Fibroblast of skin of left biceps (primary cell): ENCODE results near the gene MYBPC3.
"Not testable (repeated sequence)": the region's sequence is repeated elsewhere in the genome, so short reads cannot be mapped to it uniquely, and the experiment has no call there.

Source experiments
- DNase-seq, 2 experiments: peaks; one replicate each; pipeline ENCODE4 v3.0.0-alpha.2; 2013; ENCODE audit warnings: low read depth in 2 of 2

Gene MYBPC3

DNA sequence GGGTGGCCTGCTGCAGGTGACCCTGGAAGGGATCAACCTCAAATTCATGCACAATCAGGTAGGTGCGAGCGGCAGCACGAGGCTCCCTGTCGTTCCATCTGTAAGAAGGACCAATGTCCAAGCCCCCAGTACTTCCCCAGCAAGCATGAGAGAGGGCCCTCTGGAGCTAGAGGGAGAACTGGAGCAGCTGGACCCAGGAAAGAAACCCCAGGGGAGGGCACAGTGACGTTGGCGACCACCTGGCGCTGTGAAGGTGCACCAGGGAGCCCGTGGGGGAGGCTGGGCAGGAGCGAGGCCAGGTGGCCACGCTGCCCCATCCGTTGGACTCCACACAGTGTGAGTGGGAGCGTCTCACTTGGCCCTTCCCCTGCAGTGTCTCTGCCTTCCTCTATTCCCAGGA lies 28.0 kb downstream of the MYBPC3 start:
- DNase-seq = no peak

DNA sequence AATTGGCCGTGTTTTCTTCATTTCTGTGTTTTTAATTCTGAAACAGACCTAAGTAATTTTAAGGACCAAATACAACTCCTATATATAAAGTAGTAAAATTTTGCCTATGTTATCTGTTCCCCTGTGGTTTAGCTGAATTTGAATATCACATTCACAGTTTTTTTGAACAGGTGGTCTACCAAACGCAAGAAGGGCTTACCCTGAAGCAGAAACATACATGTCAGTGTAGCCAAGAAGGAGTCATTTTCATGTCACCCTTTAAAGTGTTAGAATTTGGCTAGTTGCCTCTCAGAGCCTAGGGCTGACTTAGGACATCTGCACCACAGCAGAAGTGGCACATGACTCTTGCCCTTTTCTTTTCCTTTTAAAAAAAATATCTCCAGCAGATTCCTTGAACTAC lies 34.3 kb downstream of the MYBPC3 start:
- no peak for DNase-seq

DNA sequence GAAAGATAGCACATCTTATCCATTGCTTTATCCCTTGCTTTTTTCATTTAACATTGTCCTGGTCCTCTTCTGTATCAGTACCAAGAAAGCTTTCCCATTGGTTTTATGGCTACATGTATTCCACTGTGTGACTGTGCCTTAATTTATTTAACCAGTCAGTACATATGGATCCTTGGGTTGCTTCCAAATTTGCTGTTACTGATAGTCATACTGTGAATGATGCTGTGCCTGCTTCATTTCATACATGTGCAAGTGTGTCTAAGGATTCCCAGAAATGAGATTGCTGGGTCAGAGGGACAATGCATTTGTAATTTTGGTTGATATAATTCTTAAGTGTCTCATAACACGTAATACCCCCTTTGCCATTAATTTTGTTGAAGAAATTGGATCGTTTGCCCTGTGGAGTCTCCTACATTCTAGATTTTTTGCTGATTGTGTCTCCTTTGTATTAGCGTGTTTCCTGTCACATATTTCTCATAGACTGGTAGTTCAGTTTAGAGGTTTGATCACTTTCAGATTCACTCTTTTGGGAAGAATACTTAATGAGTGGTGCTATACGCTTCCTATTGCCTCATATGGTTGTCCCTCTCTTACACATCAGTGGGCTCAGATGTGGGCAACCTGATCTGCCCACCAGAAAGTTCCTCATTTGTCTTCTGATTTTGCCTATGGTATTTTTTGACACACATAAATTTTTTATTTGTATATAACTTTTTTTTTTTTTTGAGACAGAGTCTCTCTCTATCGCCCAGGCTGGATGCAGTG lies 35.3 kb downstream of the MYBPC3 start:
- DNase-seq = no peak

DNA sequence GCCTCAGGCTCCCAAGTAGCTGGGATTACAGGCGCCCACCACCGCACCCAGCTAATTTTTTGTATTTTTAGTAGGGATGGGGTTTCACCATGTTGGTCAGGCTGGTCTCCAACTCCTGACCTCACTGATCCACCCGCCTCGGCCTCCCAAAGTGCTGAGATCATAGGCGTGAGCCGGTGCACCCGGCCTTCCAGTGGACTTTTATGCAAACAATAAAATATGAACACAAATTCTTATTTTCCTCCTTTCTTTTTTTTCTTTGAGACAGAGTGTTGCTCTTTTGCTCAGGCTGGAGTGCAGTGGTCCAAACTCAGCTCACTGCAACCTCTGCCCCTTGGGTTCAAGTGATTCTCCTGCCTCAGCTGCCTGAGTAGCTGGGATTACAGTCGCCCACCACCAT lies 36.0 kb downstream of the MYBPC3 start:
- DNase-seq = not testable (repeated sequence)

DNA sequence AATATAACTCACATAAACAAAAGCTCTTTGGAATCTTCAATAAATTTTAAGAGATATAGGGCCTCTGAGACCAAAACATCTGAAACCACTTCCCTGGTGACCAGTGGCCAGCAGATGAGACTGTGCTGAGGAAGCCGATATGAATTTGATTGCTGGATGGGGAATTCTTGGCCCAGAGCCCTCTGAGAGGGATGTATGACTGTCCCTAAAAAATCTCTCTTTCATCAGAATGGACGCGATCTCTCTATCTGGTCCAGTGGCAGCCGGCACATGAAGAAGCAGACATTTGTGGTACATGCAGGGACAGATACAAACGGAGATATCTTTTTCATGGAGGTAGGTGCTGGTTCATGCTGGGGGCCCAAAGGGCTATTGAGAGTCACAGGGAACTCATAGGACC lies 37.5 kb downstream of the MYBPC3 start:
- no peak for DNase-seq

DNA sequence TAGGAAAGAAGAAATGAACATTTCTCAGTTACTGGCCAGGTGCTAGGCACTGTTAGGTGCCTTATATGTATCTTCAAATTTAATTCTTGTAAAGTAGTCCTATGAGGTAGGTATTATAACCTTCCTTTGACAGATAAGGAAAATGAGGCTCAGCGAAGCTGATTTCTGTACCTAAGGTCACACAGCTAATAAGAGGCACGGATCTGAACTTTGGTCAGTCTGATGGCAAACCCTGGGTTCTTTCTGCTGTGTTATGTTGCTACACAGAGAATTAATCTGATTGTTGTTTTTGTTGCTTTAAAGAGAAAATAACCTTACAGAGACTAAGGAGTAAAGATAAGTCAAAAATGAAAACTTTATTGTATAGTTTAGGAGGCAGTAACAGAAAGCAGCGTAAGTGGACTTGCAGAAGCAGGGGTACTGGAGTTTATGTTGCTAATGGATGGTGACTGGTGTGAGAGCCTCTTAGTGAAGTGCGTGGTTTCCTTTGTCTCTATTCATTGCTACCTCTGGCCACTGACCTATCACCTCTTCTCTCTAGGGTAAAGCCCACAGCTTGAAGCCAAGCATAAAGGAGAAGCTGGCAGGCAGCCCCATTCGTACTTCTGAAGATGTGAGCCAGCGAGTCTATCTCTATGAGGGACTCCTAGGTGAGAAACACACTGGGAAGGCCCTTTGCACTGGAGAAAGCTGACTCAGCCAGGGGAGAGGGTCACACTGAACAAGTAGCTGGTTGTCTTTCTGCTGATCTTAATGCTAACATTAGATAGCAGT lies 44.3 kb downstream of the MYBPC3 start:
- DNase-seq = no peak

DNA sequence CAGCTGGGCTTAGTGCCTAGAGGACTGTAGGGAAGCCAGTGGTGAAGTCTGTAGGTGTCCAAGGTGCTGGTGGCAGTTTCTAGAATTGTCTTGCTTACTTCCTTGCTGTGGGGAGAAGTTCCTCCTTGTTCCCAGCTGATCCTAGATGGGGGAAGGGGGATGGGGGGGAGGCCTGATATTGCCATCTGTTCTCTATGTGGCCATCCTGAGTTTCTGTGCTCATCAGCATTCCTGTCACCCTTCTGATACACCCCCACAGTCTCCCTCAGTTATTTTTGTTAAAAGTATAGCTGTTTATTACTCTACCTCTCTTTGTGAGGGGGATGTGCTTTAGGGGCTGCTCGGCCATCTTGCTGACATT lies 46.0 kb downstream of the MYBPC3 start:
- no peak for DNase-seq

DNA sequence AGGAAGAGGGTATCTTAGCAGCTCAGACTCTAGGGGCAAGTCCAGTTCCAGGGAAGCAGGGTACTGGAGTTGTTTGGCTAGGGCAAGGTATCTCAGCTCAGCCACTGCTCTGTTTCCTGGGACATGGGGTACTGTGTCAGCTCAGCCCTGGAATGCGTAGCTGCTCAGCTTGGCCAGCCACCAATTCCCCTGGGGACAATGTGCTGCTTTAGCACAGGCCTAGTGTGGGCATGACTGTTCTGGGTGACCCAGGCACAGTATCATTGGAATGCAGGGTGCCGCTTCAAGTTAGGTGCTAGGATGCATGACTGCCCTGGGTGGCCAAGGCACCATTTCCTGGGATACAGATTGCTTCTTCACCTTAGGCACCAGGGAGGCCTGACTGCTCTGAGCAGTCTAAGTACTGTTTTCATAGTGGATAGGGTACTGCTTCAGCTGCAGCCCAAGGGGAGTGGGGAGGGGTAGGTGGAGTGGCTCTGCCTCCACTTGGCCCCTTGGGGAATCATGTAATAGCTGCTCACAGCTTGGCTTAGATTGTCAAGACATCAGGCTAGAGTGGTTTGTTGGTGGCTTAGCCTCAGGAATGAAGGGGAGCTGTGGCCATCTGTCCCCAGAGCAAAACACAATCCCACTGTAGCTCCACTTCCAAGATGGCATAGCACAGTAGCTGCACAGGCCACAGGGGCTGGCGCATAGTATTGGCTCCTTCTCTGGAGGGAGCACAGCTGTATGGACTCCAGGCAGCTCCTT lies 46.6 kb downstream of the MYBPC3 start:
- DNase-seq = no peak

DNA sequence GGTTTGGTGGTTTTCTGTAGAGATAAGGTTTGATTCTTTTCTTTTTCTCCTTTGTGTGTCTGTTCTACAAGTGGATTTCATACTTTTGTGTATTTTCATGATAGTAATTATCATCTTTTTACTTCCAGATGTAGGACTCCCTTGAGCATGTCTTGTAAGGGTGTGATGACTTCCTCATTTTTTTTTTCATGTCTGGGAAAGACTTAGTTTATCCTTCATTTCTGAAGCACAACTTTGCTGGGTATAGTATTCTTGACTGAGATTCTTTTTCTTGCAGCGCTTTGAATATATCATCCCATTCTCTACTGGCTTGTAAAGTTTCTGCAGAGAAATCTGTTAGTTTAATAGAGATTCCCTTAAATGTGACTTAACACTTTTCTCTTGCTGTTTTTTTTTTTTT lies 49.6 kb downstream of the MYBPC3 start:
- no peak for DNase-seq

DNA sequence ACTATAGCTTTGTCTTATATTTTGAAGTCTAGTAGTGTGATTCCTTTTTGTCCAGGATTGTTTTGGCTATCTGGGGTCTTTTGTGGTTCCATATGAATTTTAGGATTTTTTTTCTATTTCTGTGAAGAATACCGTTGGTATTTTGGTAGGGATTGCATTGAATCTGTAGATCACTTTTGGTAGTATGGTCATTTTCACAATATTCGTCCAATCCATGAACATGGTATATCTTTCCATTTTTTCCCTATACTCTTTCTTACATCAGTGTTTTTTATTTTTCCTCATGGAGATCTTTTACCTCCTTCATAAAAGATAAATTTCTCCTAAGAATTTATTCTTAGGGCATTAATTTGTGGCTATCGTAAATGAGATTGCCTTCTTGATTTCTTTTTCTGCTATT lies 53.4 kb downstream of the MYBPC3 start:
- no peak for DNase-seq

DNA sequence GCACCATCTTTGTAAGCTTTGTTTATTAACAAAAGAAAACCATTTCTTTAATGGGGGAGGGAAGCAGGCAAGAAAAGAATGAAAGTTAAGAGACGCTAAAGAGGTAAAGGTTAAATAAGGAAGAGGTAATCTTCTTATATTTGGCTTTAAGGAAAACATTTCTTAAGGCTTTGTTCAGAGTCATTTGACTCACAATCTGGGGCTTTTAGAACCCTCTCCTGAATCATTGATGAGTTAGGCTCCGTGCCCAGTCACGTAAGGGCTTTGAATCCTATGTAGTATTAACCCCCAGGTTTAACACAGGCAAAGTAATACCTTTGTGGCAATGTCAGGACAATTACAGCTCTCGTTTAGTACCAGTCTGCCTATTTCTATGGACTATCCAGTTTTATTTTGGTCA lies 56.5 kb downstream of the MYBPC3 start:
- DNase-seq = no peak

DNA sequence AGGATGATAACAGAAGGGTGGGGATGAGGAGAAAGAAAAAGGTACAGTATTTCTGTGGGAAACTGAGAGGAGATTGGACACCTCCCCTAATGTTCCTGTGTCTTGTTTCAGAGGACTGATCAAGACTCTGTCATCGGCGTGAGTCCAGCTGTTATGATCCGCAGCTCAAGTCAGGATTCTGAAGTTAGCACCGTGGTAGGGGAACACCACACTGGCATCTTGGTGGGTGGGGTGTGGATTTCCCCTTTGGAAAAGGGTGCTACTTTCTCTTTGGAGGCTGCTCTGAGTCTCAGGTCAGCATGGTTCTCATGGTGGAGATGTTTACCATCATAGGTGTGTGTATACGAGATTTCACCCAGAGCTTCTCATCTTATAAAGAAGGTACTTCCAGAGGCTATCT lies 57.1 kb downstream of the MYBPC3 start:
- DNase-seq = no peak

DNA sequence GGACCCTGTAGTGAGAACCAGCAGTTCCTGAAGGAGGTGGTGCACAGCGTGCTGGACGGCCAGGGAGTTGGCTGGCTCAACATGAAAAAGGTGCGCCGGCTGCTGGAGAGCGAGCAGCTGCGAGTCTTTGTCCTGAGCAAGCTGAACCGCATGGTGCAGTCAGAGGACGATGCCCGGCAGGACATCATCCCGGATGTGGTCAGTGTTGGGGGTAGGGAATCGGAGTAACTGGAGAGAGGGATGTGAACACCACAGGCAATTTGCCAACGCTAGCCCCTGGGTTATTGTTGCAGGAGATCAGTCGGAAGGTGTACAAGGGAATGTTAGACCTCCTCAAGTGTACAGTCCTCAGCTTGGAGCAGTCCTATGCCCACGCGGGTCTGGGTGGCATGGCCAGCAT lies 62.6 kb downstream of the MYBPC3 start:
- no peak for DNase-seq

DNA sequence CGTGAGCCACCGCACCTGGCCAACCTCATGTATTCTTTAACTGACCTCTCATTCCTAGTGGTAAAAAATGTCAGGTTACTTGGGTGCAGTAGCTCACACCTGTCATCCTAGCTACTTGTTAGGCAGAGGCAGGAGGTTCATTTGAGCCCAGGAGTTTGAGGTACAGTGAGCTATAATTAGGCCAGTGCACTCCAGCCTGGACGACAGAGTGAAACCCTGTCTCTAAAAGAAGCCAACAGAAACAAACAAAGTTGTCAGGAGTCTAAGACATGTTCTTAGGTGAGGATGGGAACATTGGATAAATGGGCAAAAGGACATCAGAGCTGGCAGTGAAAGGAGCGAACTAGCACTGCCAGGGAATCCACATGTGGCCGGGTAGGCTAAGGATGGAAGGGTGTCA lies 64.4 kb downstream of the MYBPC3 start:
- no peak for DNase-seq

DNA sequence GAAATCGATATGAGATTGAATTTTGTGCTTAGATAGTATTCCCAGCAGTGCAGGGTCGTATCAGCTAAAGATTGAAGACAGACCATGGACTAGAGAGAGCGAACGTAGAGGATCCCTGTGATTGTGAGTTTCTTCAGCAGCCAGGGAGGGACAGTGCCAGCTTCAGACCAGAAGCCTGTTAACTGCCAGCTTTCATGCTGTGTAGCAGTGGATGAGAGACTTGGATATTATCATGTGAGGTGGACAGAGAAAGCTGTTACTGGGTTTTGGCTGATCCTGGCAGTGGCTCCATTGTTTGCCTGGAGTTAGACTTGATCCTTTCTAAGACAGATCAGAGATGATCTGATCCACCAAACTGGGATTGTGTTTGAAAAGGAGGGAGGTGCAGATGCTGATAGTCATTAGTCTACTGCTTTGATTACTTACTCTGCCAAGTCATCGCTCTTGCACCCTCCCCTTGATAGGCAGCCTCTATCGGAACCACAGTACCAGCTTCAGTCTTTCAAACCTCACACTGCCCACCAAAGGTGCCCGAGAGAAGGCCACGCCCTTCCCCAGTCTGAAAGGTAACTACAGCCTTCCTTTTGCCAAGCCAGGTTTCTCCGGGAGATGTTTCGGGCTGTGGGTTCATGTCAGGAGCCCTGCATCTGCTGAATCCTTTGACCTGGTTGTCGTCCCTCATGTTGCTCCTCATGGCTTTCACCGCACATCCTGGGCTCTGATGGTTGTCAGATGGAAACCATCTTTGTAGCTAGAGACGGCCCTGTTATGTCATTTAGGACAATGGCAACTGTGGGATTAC lies 66.3 kb downstream of the MYBPC3 start:
- no peak for DNase-seq

DNA sequence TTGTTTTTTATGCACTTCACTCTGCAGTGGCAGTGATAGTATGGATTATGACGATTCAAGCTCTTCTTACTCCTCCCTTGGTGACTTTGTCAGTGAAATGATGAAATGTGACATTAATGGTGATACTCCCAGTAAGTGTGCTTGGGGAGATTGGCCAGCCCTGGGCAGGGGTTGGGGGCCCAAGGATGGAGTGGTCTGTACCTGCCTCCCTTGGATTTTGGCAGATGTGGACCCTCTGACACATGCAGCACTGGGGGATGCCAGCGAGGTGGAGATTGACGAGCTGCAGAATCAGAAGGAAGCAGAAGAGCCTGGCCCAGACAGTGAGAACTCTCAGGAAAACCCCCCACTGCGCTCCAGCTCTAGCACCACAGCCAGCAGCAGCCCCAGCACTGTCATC lies 68.4 kb downstream of the MYBPC3 start:
- no peak for DNase-seq

DNA sequence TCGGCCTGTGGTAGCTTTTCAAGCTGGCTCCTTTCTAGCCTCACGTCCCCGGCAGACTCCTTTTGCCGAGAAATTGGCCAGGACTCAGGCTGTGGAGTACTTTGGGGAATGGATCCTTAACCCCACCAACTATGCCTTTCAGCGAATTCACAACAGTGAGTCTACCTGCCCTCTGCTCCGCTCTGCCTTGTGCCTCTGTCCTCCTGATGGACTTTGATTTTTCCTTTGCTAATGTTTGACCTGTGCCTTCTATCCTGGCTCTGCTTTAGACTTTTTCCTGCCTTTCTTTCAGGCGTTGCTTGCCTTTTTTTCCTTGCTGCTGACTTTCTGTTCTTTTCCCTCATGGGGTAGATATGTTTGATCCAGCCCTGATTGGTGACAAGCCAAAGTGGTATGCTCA lies 70.0 kb downstream of the MYBPC3 start:
- DNase-seq = no peak
